RPMI8226 (cell line): ENCODE data around the gene TSPAN4.
A peak's percentile ranks its signal among the peaks of the same experiment; 100 is the strongest.

Experiments used
- DNase-seq: peaks from one replicate; pipeline ENCODE4 v3.0.0-alpha.2; 2015

The TSPAN4 gene

GRCh38 chr11:804599-804964, 38.1 kb upstream of the TSPAN4 start:
- DNase-seq, result no peak

- peak; percentile 45 for DNase-seq
Measured at GRCh38 chr11:808427-809286, 34.0 kb upstream of the TSPAN4 start.

- peak; percentile 98 for DNase-seq
Measured at GRCh38 chr11:809287-810039, 33.2 kb upstream of the TSPAN4 start, which contains the start of gene RPLP2. Gene RPLP2 (plus strand): TSS chr11:809967. CDS start chr11:810235, 268 bp downstream.

GRCh38 chr11:810040-810567, 32.5 kb upstream of the TSPAN4 start:
- DNase-seq, result no peak

GRCh38 chr11:811446-812245, 31.0 kb upstream of the TSPAN4 start:
- no peak for DNase-seq

GRCh38 chr11:812390-812789, 30.3 kb upstream of the TSPAN4 start:
- DNase-seq, result no peak

- no peak for DNase-seq
Measured at GRCh38 chr11:813072-813455, 29.6 kb upstream of the TSPAN4 start.

GRCh38 chr11:813456-814096, 29.1 kb upstream of the TSPAN4 start:
- DNase-seq, result no peak

- DNase-seq, result no peak
Measured at GRCh38 chr11:815675-816432, 26.8 kb upstream of the TSPAN4 start.

GRCh38 chr11:816433-816779, 26.2 kb upstream of the TSPAN4 start:
- DNase-seq, result no peak

GRCh38 chr11:818396-819128, 24.1 kb upstream of the TSPAN4 start, which contains the start of gene PNPLA2:
Gene PNPLA2 (plus strand): TSS chr11:818914. CDS start chr11:819719, 805 bp downstream.
- no peak for DNase-seq

- DNase-seq, result peak; percentile 94
Measured at GRCh38 chr11:819129-819931, 23.3 kb upstream of the TSPAN4 start.

GRCh38 chr11:819943-820649, 22.6 kb upstream of the TSPAN4 start:
- DNase-seq, result peak; percentile 96

GRCh38 chr11:820655-821511, 21.8 kb upstream of the TSPAN4 start:
- DNase-seq, result no peak

GRCh38 chr11:821512-822371, 20.9 kb upstream of the TSPAN4 start:
- no peak for DNase-seq

GRCh38 chr11:823441-824291, 19.0 kb upstream of the TSPAN4 start:
- no peak for DNase-seq
